Measurements from ENCODE around the gene MTMR3.

GRCh38 chr22:30031328-30031727, 148.4 kb downstream of the MTMR3 start:
- TF ChIP-seq CTCF (IDR thresholded peaks at IDR 0.05 in 4 of 5, conservative IDR thresholded peaks at IDR 0.05 in 1 of 5) (no peak), POLR2A (IDR thresholded peaks at IDR 0.05) (no peak)

All from gastrocnemius medialis (tissue), 4 donors.